Activated CD4-positive, alpha-beta memory T cell treated with anti-CD3 and anti-CD28 coated beads for 36 hours (primary cell): ENCODE results near the gene OSM. TPM values are rescaled to one million over a fixed set of nuclear protein-coding genes. Genes with fewer than 3 reads are reported as not detected.

Source experiments
- CTCF ChIA-PET: fragments of 350-600 bp; sonication (Branson Sonifier 250); formaldehyde crosslinking; loops from one replicate; lab custom pipeline; 2021; ENCODE audit warnings: antibody characterized with exemption, inconsistent platforms; lab: Charles Lee
- POLR2A ChIA-PET: fragments of 350-600 bp; sonication (Branson Sonifier 250); formaldehyde crosslinking; loops from one replicate; lab custom pipeline; 2021; ENCODE audit warnings: antibody characterized with exemption; lab: Charles Lee
- DNase-seq: peaks from one replicate; pipeline ENCODE4 v3.0.0-alpha.2; 2020
- H3K27ac Mint-ChIP-seq: one replicate; pipeline ENCODE4 v1.8.0; 2021; ENCODE audit warnings: mixed read lengths
- H3K27me3 Mint-ChIP-seq: one replicate; pipeline ENCODE4 v1.8.0; 2021; ENCODE audit warnings: mixed read lengths
- H3K36me3 Mint-ChIP-seq: one replicate; pipeline ENCODE4 v1.8.0; 2021; ENCODE audit warnings: mixed read lengths
- H3K4me1 Mint-ChIP-seq: one replicate; pipeline ENCODE4 v1.8.0; 2021; ENCODE audit warnings: low read depth, mixed read lengths
- H3K4me3 Mint-ChIP-seq: one replicate; pipeline ENCODE4 v1.8.0; 2021; ENCODE audit warnings: mild to moderate bottlenecking, mixed read lengths
- H3K9me3 Mint-ChIP-seq: one replicate; pipeline ENCODE4 v1.8.0; 2021; ENCODE audit warnings: mixed read lengths
- intact Hi-C: fragments of 100-400 bp; cut with micrococcal nuclease; formaldehyde crosslinking; loops from one replicate; pipeline ENCODE4 v1.15.1; 2023
- total RNA-seq, 2 experiments: library from RNA; stranded (reverse); gene quantifications; one replicate each; pipeline ENCODE4 v1.2.3, GENCODE V29; 2021

OSM gene
- total RNA-seq, 2 experiments from 2014 or later = 39.6 to 41.2 TPM

- Mint-ChIP-seq H3K4me1 (peaks cover 43% of the 10 kb centered on the region), H3K36me3 (peaks cover 4% of the 10 kb centered on the region), H3K27me3 (no peaks in the 10 kb centered on the region), H3K4me3 (no peak overlapping the region), H3K9me3 (no peaks in the 10 kb centered on the region), H3K27ac (peak overlapping the region; percentile 33)
- intact Hi-C loops = no loop called here
- ChIA-PET CTCF (interaction anchor here (1.0 to 1.8 kb wide), 5 partner anchors 12 to 136 kb away, joined by 3 to 11 read pairs (median 5); partner anchors contain the start of gene RNF215), POLR2A (interaction anchor here (0.6 to 0.9 kb wide), 3 partner anchors 30 to 136 kb away, joined by 3 to 4 read pairs (median 3); no protein-coding TSS in a partner anchor)
- DNase-seq = peak; percentile 73
Observed at GRCh38 chr22:30250661-30251267, 15.9 kb downstream of the OSM start.

GRCh38 chr22:30250039-30250565, 16.5 kb downstream of the OSM start:
- intact Hi-C loops = no loop called here
- Mint-ChIP-seq H3K36me3 (peaks cover 10% of the 10 kb centered on the region), H3K4me3 (no peak overlapping the region), H3K4me1 (peaks cover 48% of the 10 kb centered on the region), H3K27me3 (no peaks in the 10 kb centered on the region), H3K27ac (peak overlapping the region; percentile 42), H3K9me3 (no peaks in the 10 kb centered on the region)
- no peak for DNase-seq
- POLR2A ChIA-PET = no interaction called here
- CTCF ChIA-PET = interaction anchor here (1.5 to 1.8 kb wide), 4 partner anchors 13 to 74 kb away, joined by 3 to 11 read pairs (median 6); no protein-coding TSS in a partner anchor

- POLR2A ChIA-PET = no interaction called here
- Mint-ChIP-seq H3K9me3 (no peaks in the 10 kb centered on the region), H3K27ac (no peak overlapping the region), H3K4me3 (no peak overlapping the region), H3K4me1 (peaks cover 56% of the 10 kb centered on the region), H3K36me3 (peaks cover 17% of the 10 kb centered on the region), H3K27me3 (no peaks in the 10 kb centered on the region)
- no peak for DNase-seq
- intact Hi-C loops = no loop called here
- CTCF ChIA-PET = interaction anchor here (0.8 to 1.6 kb wide), 3 partner anchors 71 to 141 kb away, joined by 3 to 5 read pairs (median 3); no protein-coding TSS in a partner anchor
Observed at GRCh38 chr22:30249049-30250038, 17.3 kb downstream of the OSM start.

GRCh38 chr22:30248484-30248883, 18.2 kb downstream of the OSM start:
- Mint-ChIP-seq H3K4me3 (no peak overlapping the region), H3K27ac (no peak overlapping the region), H3K4me1 (peaks cover 64% of the 10 kb centered on the region), H3K27me3 (no peaks in the 10 kb centered on the region), H3K9me3 (no peaks in the 10 kb centered on the region), H3K36me3 (peaks cover 26% of the 10 kb centered on the region)
- CTCF ChIA-PET = interaction anchor here (1.2 kb wide), 1 partner anchor 143 kb away, joined by 3 read pairs; no protein-coding TSS in a partner anchor
- POLR2A ChIA-PET = no interaction called here
- intact Hi-C loops = no loop called here
- no peak for DNase-seq

- no peak for DNase-seq
- intact Hi-C loops = loop anchor here (2.0 kb wide), 2 partner anchors 63 to 139 kb away; no protein-coding TSS in a partner anchor
- Mint-ChIP-seq H3K36me3 (peaks cover 31% of the 10 kb centered on the region), H3K9me3 (no peaks in the 10 kb centered on the region), H3K4me1 (peaks cover 66% of the 10 kb centered on the region), H3K27ac (no peak overlapping the region), H3K27me3 (no peaks in the 10 kb centered on the region), H3K4me3 (no peak overlapping the region)
- CTCF ChIA-PET = interaction anchor here (1.2 kb wide), 1 partner anchor 142 kb away, joined by 3 read pairs; no protein-coding TSS in a partner anchor
- POLR2A ChIA-PET = no interaction called here
Observed at GRCh38 chr22:30247974-30248373, 18.7 kb downstream of the OSM start.

- peaks cover 35% of the 10 kb centered on the region for H3K36me3 Mint-ChIP-seq
- H3K9me3 Mint-ChIP-seq = no peaks in the 10 kb centered on the region
- ChIA-PET CTCF (interaction anchor here (1.2 kb wide), 1 partner anchor 142 kb away, joined by 3 read pairs; no protein-coding TSS in a partner anchor), POLR2A (no interaction called here)
- no peaks in the 10 kb centered on the region for H3K27me3 Mint-ChIP-seq
- peak overlapping the region; percentile 90 for H3K4me3 Mint-ChIP-seq
- H3K4me1 Mint-ChIP-seq = peaks cover 66% of the 10 kb centered on the region
- peak overlapping the region; percentile 89 for H3K27ac Mint-ChIP-seq
- intact Hi-C loops = loop anchor here (2.0 kb wide), 2 partner anchors 63 to 139 kb away; no protein-coding TSS in a partner anchor
- no peak for DNase-seq
Observed at GRCh38 chr22:30247561-30247960, 19.1 kb downstream of the OSM start.

- Mint-ChIP-seq H3K4me3 (peak overlapping the region; percentile 90), H3K27ac (peak overlapping the region; percentile 89), H3K9me3 (no peaks in the 10 kb centered on the region), H3K36me3 (peaks cover 36% of the 10 kb centered on the region), H3K4me1 (peaks cover 70% of the 10 kb centered on the region), H3K27me3 (no peaks in the 10 kb centered on the region)
- DNase-seq = peak; percentile 43
- POLR2A ChIA-PET = interaction anchor here (1.1 kb wide), 2 partner anchors 56 to 69 kb away, joined by 4 to 6 read pairs; no protein-coding TSS in a partner anchor
- intact Hi-C loops = loop anchor here (1.0 to 2.0 kb wide), 4 partner anchors 19 to 138 kb away; partner anchors contain the start of gene OSM
- CTCF ChIA-PET = interaction anchor here (0.6 to 1.6 kb wide), 5 partner anchors 16 to 212 kb away, joined by 3 to 10 read pairs (median 5); no protein-coding TSS in a partner anchor
Observed at GRCh38 chr22:30246814-30247376, 19.8 kb downstream of the OSM start.

GRCh38 chr22:30245985-30246813, 20.5 kb downstream of the OSM start, which contains the start of gene LIF:
Gene LIF, minus strand, starts transcription at chr22:30246759. Its CDS starts 64 bp downstream, at chr22:30246695.
- intact Hi-C loops = loop anchor here (1.0 to 2.0 kb wide), 4 partner anchors 20 to 137 kb away; partner anchors contain the start of gene OSM
- peak within 1 kb of the TSS; percentile 90 for H3K4me3 Mint-ChIP-seq
- H3K27ac Mint-ChIP-seq = peak within 1 kb of the TSS; percentile 94
- ChIA-PET CTCF (interaction anchor here (0.6 to 1.6 kb wide), 7 partner anchors 17 to 212 kb away, joined by 3 to 10 read pairs (median 4); no protein-coding TSS in a partner anchor), POLR2A (interaction anchor here (0.9 to 1.1 kb wide), 4 partner anchors 56 to 126 kb away, joined by 3 to 6 read pairs (median 4); no protein-coding TSS in a partner anchor)
- peaks cover 39% of the 10 kb centered on the region for H3K36me3 Mint-ChIP-seq
- peak; percentile 69 for DNase-seq
- no peaks in the 10 kb centered on the region for H3K27me3 Mint-ChIP-seq
- peaks cover 73% of the 10 kb centered on the region for H3K4me1 Mint-ChIP-seq
- H3K9me3 Mint-ChIP-seq = no peaks in the 10 kb centered on the region

GRCh38 chr22:30245181-30245984, 21.3 kb downstream of the OSM start:
- ChIA-PET CTCF (interaction anchor here (1.0 to 3.1 kb wide), 9 partner anchors 18 to 140 kb away, joined by 3 to 10 read pairs (median 5); no protein-coding TSS in a partner anchor), POLR2A (interaction anchor here (0.9 to 1.8 kb wide), 4 partner anchors 60 to 125 kb away, joined by 3 to 9 read pairs (median 4); no protein-coding TSS in a partner anchor)
- intact Hi-C loops = no loop called here

More at GRCh38 chr22:30245181-30245984, 21.3 kb downstream of the OSM start:
- peak; percentile 60 for DNase-seq
- Mint-ChIP-seq H3K4me3 (peak overlapping the region; percentile 90), H3K27me3 (no peaks in the 10 kb centered on the region), H3K4me1 (peaks cover 71% of the 10 kb centered on the region), H3K27ac (peak overlapping the region; percentile 94), H3K9me3 (no peaks in the 10 kb centered on the region), H3K36me3 (peaks cover 47% of the 10 kb centered on the region)
